GM21360 (cell line): ENCODE results near the gene NFKBIB.
"Not testable (repeated sequence)": the region's sequence is repeated elsewhere in the genome, so short reads cannot be mapped to it uniquely, and the experiment has no call there.

Source experiments
- ATAC-seq: cut with Tn5 transposase; IDR thresholded peaks from one replicate; pipeline ENCODE4 v1.9.1; 2021; ENCODE audit warnings: mild to moderate bottlenecking, moderate library complexity; ENCODE audit not compliant: unreplicated experiment

The NFKBIB gene

DNA sequence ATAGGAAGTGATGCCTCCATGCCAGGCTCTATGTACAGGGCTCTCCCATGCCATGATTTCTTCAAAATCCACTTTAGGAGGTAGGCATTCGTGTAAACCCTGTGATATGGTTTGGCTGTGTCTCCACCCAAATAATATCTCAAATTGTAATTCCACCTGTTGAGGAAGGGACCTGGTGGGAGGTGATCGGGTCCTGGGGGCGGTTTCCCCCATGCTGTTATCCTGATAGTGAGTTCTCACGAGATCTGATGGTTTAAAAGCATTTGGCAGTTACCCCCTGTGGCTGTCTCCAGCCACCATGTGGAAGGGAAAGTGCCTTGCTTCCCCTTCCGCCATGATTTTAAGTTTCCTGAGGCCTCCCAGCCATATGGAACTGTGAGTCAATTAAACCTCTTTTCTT is 22.7 kb downstream of the NFKBIB start:
- no peak for ATAC-seq

DNA sequence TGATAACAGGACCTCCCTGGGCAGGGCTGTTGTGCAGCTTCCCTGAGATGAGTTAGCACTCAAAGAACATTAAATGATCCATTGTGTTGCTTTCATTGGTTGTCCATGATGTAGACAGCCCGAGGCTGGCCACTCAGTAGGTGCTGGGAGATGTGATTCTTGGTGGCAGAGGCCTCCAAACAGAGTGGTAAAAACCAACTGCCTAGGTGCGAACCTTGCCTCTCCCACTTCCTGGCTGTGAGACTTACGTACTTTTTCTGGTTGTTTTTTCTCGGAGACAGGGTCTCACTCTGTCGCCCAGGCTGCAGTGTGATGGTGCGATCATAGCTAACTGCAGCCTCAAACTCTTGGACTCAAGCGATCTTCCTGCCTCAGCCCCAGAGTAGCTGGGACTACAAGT is 24.6 kb downstream of the NFKBIB start:
- ATAC-seq, result no peak

DNA sequence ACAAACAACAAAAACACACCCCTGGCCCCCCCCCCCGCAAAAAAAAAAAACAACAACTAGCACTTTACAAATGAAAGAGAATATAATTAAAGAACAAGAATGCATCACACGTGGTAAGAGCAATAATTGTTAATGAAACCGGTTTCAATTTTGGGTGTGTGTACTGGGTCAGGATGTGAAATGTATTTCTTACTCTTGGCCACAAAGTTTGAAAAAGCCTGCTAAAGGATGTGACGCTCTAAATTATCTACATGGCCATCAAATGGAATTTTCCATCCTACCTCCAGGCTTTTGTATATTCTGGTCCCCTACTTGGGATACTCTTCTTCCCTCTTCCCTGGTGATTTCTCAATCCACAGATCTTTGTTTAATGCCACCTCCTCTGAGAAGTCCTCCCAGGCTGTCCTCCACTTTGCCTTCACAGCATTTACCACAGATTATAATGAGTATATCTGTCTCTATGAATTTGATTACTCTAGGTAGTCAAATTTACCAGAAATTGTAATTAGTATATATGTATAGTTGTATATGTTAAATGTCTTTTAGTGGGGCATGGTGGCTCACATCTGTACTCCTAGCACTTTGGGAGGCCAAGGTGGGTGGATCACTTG is 28.7 kb downstream of the NFKBIB start:
- ATAC-seq, result no peak

- ATAC-seq, result peak; percentile 65
Measured at GRCh38 chr19:38929929-38930775, 30.4 kb downstream of the NFKBIB start, which contains the start of gene SARS2. Gene SARS2, minus strand, starts transcription at chr19:38930763. Its CDS starts 27 bp downstream, at chr19:38930736.

DNA sequence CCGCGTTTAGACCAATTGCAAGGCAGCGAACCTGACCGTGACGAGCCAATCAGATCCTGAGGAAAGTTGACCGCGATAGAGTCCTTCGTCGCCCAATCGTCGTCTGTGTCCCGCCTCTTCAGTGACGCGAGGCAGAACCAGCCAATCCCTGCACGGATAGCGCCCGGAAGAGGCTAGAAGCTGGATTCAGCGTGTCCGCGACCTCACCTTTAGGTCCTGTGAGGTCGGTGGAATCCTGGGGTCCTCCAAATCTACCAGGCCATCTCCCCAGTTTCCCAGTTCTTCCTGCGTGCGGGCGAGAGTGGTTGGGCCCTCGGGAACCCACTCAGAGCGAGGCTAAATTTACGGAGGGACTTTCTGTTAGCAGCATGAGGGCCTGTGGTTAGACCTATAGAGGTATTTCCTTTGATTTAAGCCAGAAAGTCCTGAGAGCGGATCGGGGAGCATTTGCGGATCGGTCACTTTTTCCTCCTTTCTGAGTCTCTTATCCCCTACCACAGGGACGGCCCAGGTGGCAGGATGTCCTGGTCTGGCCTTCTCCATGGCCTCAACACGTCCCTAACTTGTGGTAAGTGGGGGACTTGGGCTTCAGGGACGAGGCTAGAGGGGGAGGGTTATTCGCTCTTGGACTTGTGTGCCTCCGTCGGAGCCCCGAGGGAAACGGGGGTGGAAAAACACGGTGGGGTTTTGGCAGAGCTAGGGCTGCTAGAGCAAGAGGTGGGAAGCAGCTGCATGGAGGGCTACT is 31.2 kb downstream of the NFKBIB start, which contains the start of gene MRPS12:
TSS of gene MRPS12 (plus strand) at position 169 of the 745 bp plus-strand sequence. CDS start at position 520, 351 bp downstream.
- ATAC-seq, result peak; percentile 87

DNA sequence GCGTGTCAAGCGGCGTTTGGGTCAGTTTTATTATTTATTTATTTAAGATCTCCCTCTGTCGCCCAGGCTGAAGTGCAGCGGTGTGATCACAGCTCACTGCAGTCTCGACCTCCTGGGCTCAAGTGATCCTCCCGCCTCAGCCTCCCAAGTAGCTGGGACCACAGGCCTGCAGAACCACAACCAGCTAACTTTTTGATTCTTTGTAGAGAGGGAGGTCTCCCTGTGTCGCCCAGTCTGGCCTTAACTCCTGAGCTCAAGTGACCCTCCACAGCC is 31.7 kb downstream of the NFKBIB start:
- no peak for ATAC-seq

DNA sequence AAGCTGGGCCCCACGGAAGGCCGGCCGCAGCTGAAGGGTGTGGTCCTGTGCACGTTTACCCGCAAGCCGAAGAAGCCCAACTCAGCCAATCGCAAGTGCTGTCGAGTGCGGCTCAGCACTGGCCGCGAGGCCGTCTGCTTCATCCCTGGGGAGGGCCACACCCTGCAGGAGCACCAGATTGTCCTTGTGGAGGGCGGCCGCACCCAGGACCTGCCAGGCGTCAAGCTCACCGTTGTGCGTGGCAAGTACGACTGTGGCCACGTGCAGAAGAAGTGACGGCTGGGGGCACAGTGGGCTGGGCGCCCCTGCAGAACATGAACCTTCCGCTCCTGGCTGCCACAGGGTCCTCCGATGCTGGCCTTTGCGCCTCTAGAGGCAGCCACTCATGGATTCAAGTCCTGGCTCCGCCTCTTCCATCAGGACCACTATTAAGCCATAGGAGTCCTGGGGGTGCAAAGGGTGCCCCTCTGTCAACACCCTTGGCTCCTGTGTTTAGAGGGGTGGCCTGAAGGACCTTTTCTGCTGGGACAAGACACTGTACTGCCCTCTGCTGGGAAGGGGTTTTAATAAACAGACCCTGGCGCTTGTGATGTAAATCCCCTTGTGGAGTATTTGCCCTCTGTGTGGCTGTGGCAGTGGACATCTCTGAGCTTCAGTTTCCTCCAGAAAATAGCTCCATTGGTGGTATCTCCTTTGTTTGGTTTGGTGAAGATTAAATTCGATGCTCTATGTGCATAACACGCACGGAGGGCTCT is 32.8 kb downstream of the NFKBIB start:
- no peak for ATAC-seq

- ATAC-seq, result no peak
Measured at GRCh38 chr19:38933544-38933943, 33.8 kb downstream of the NFKBIB start.

DNA sequence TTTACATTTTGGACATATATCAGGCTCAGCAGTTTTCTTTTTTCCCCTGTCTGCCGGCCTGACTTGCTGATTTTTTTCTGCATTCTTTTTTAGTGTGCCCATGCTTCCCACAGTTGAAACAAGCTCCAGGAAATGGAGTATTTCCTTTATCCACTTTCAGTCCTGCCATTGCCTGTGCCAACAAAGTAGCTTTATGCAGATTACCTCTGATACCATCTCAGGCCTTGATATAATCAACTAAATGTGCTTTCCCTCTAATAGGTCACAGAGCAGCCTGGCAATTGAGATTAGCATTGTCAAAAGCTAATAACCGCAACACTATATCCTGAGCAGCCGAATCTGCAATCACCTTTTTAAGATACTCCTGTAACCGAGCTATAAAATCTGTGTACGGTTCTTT is 40.2 kb downstream of the NFKBIB start:
- ATAC-seq, result no peak

- not testable (repeated sequence) for ATAC-seq
Measured at GRCh38 chr19:38941466-38941865, 41.7 kb downstream of the NFKBIB start.

- ATAC-seq, result no peak
Measured at GRCh38 chr19:38941979-38942378, 42.2 kb downstream of the NFKBIB start.

- no peak for ATAC-seq
Measured at GRCh38 chr19:38942471-38943181, 42.9 kb downstream of the NFKBIB start.

DNA sequence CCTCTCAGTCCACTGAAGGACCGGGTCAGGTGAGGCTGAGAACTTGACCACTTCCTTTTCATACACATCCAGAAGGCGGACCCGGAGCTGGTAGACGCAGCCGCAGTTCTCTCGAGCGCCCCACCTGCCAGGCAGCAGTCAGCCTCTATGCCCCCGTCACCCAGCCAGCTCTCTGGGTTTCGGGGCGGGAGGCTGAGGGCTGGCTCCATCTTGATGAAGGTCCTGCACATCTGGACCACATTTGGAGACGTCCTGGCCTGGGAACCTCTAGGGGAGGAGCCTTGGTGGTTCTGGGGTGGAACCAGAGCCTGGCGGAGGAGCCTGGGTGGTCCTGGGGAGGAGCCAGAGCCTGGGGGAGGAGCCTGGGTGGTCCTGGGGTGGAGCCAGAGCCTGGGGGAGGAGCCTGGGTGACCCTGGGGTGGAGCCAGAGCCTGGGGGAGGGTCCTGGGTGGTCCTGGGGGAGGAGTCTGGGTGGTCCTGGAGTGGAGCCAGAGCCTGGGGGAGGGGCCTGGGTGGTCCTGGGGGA is 45.3 kb downstream of the NFKBIB start:
- ATAC-seq, result no peak

DNA sequence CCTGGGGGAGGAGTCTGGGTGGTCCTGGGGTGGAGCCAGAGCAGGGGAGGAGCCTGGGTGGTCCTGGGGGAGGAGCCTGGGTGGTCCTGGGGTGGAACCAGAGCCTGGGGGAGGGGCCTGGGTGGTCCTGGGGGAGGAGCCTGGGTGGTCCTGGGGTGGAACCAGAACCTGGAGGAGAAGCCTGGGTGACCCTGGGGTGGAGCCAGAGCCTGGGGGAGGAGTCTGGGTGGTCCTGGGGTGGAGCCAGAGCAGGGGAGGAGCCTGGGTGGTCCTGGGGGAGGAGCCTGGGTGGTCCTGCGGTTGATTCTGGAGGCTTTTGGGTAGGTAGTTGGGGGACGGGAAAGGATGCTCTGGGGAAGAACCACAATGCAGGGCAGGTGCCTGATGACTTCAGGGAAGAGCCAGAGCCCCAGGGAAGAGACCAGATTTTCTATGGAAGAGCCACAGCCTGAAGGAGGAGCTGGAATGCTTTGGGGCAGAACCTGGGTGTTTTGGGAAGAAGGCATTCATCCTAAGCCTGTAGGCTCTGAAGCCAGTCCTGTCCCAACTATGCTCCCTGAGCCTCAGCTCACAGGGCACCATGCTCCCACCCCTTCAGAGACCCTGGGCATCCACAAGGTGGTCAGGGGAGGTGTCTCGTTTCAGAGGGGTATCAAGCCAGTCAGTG is 45.9 kb downstream of the NFKBIB start:
- ATAC-seq, result no peak

GRCh38 chr19:38946229-38947010 is 46.7 kb downstream of the NFKBIB start:
- ATAC-seq, result no peak

DNA sequence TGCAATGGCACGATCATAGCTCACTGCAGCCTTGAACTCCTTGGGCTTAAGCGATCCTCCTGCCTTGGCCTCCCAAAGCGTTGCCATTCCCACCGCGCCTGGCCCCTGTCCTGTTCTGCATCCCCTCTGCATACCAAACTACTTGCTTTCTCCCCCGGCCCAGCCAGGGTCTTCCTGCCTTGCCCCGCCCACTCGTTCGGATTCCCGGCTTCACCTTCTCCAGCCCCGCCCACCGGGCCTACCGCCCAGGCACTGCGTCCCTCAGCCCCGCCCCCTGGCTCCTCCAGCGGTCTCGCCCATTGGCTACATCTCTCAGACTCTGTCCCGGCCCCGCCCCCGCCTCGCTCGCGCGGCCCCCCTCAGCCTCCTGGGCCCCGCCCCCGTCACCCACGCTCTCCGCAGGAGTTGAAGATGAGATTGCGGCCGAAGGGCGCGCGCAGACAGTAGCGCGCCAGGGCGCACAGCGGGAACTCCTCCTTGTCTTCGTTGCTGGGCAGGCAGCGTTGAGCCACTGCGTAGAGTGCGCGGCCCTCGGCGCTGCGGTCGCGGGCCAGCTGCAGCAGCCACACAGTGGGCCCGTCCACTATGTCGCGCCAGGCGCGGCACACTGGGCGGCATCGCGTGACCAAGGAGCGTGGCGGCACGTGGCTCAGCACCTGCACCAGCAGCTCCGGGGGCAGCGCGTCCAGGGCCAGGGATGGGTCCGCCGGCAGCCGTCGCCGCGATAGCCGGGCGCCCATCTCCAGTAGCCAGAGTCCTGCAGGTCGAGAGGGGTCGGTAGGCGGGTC is 50.0 kb downstream of the NFKBIB start:
- no peak for ATAC-seq

DNA sequence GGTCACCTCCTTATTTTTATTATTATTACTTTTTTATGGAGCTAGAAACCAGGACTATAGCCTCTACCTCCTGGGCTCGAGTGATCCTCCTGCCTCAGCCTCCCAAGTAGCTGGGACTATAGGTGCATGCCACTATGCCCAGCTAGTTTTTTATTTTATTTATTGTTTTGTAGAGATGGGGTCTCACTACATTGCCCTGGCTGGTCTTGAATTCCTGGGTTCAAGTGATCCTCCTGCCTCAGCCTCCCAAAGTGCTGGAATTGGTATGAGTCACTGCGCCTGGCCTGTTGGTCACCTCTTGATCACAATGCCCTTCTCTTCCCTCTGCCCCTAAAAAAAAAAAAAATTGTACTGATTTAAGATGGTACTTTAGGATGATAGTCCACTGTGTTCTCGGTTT is 51.4 kb downstream of the NFKBIB start:
- no peak for ATAC-seq
